Measurements from ENCODE around the gene SALL3.

The SALL3 gene

GRCh38 chr18:78965917-78966792, 13.5 kb upstream of the SALL3 start:
- no peak for DNase-seq

GRCh38 chr18:78966793-78967106, 12.9 kb upstream of the SALL3 start:
- no peak for DNase-seq

- no peak for DNase-seq
Observed at GRCh38 chr18:78967692-78968091, 11.9 kb upstream of the SALL3 start.

- no peak for DNase-seq
Observed at GRCh38 chr18:78969574-78970315, 9.9 kb upstream of the SALL3 start.

- no peak for DNase-seq
Observed at GRCh38 chr18:78970774-78971333, 8.8 kb upstream of the SALL3 start.

GRCh38 chr18:78971511-78972245, 7.9 kb upstream of the SALL3 start:
- no peak for DNase-seq

GRCh38 chr18:78972385-78972918, 7.2 kb upstream of the SALL3 start:
- DNase-seq = no peak

GRCh38 chr18:78972930-78973331, 6.7 kb upstream of the SALL3 start:
- DNase-seq = no peak

- DNase-seq = no peak
Observed at GRCh38 chr18:78973357-78974083, 6.1 kb upstream of the SALL3 start.

GRCh38 chr18:78974115-78974761, 5.4 kb upstream of the SALL3 start:
- no peak for DNase-seq

- no peak for DNase-seq
Observed at GRCh38 chr18:78975292-78975691, 4.3 kb upstream of the SALL3 start.

GRCh38 chr18:78975699-78976335, 3.8 kb upstream of the SALL3 start:
- DNase-seq = no peak

GRCh38 chr18:78976765-78977636, 2.6 kb upstream of the SALL3 start:
- DNase-seq = no peak

GRCh38 chr18:78977637-78978348, 1.8 kb upstream of the SALL3 start:
- DNase-seq = no peak

GRCh38 chr18:78978349-78979055, 1.1 kb upstream of the SALL3 start:
- no peak for DNase-seq

- DNase-seq = no peak
Observed at GRCh38 chr18:78979056-78979729, 425 bp upstream of the SALL3 start.

GRCh38 chr18:78980279-78980771, 707 bp downstream of the SALL3 start:
- DNase-seq = no peak

- no peak for DNase-seq
Observed at GRCh38 chr18:78980777-78981380, 1.3 kb downstream of the SALL3 start.
